Astrocyte (in vitro differentiated cells and primary cell): ENCODE results near the gene DAZAP1.

Source experiments
- CTCF ChIP-seq: IDR thresholded peaks from 2 replicates; pipeline ENCODE4 v1.5.1; 2011; ENCODE audit warnings: low read depth, mild to moderate bottlenecking, inconsistent platforms, low read length, moderate library complexity; ENCODE audit not compliant: insufficient read depth
- EZH2 ChIP-seq: IDR thresholded peaks from 2 replicates; pipeline ENCODE4 v1.6.1; 2012; ENCODE audit warnings: mild to moderate bottlenecking, low read length, inconsistent platforms; ENCODE audit not compliant: insufficient read depth

- TF ChIP-seq CTCF (no peak), EZH2 (no peak)
Observed at GRCh38 chr19:1409204-1410005, 2.0 kb downstream of the DAZAP1 start.
